ENCODE results near the gene PUS3.
"Not testable (repeated sequence)": the region's sequence is repeated elsewhere in the genome, so short reads cannot be mapped to it uniquely, and the experiment has no call there.

The PUS3 gene

DNA sequence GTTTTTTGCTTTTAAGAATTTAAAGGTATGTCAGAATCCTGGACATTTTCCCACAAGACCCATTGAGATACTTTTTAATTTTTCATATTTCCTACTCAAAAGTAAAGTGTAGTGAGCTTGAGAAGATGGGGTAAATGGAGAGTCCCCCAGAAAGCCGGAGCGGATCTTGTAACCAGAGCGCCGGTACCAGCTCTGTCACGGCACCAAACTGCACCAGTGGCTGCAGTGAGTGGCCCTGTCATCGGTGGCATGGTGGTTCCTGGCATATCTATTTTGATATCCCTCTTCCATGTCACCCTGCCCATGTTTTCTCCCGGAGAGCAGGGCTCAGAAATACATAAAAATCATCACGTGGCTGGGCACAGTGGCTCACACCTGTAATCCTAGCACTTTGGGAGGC is 20.6 kb upstream of the PUS3 start:
- H3K9me3 ChIP-seq (ENCODE audit: insufficient read depth, low read length): no peaks in the 10 kb centered on the region
- peaks cover 4% of the 10 kb centered on the region for H3K4me1 ChIP-seq (ENCODE audit: insufficient read depth, insufficient read length)
- DNase-seq (ENCODE audit: low read depth, low spot score): no peak
- no peak overlapping the region for H3K9ac ChIP-seq (ENCODE audit: insufficient read length, low read depth)
- H3K36me3 ChIP-seq (ENCODE audit: insufficient read depth, insufficient read length, low read length): no peaks in the 10 kb centered on the region
- no peak overlapping the region for H3K4me3 ChIP-seq (ENCODE audit: insufficient read length, low read depth)
- TF ChIP-seq ZNF274 (IDR thresholded peaks at IDR 0.05; ENCODE audit: low read depth, low read length) (no peak), YY1 (IDR thresholded peaks at IDR 0.05; ENCODE audit: insufficient read depth, insufficient read length) (no peak)
- H3K27me3 ChIP-seq (ENCODE audit: insufficient read depth, insufficient read length): no peaks in the 10 kb centered on the region

DNA sequence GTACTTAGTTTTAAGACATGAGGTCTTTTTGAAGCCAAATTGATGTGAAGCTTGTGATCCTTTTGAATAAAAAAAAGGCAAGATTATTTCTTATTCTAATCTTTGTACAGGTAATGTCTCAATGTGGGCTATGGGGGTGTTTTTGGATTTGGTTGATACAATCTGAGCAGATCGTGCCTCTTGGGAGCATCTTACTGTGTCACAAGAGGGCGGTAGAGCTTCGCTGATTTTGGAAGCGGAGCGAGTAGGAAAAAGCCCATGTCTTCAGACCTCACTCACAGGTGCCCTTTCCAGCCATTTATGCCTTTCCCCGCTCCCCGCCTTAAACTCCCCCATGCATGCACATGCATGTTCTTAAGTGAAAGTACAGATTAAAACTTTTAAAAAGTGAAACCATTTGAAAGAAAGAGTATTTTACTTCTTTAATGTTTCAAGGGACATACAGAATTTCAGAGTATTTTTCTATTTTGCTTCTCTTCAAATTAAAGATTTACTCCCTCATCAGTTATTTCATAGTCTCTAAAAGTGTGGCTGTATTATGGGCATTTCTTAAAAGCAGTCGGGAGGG is 20.1 kb upstream of the PUS3 start:
- Histone ChIP-seq H3K36me3 (ENCODE audit: insufficient read depth, insufficient read length, low read length) (no peaks in the 10 kb centered on the region), H3K27me3 (ENCODE audit: insufficient read depth, insufficient read length) (no peaks in the 10 kb centered on the region), H3K9ac (ENCODE audit: insufficient read length, low read depth) (no peak overlapping the region), H3K9me3 (ENCODE audit: insufficient read depth, low read length) (no peaks in the 10 kb centered on the region), H3K4me3 (ENCODE audit: insufficient read length, low read depth) (no peak overlapping the region), H3K4me1 (ENCODE audit: insufficient read depth, insufficient read length) (peaks cover 7% of the 10 kb centered on the region)
- TF ChIP-seq SUZ12 (IDR thresholded peaks at IDR 0.05; ENCODE audit: extremely low read depth, insufficient read depth, insufficient read length) (no peak), ZNF274 (IDR thresholded peaks at IDR 0.05; ENCODE audit: low read depth, low read length) (no peak), YY1 (IDR thresholded peaks at IDR 0.05; ENCODE audit: insufficient read depth, insufficient read length) (no peak)
- DNase-seq (ENCODE audit: low read depth, low spot score): peak; percentile 80

DNA sequence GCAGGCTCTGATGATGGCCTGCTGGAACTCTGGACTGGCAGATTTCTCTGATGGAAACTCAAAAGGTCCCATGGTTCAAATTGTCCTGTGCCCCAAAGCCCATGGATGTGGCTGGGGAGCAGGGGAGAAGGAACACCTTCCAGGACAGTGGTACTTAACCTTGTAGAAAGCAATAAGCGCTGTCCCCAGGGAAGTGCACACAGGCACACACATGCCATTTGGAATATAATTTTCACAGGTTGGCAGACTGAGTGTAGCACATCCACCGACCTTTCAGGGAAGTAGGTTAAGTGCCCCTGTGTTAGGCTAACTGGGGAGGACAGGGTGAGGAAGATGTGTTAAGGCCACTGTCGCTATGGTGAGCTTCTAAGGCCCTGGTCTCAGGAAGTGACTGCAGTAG is 19.1 kb upstream of the PUS3 start:
- TF ChIP-seq YY1 (IDR thresholded peaks at IDR 0.05; ENCODE audit: insufficient read depth, insufficient read length) (no peak), SUZ12 (IDR thresholded peaks at IDR 0.05; ENCODE audit: extremely low read depth, insufficient read depth, insufficient read length) (no peak), ZNF274 (IDR thresholded peaks at IDR 0.05; ENCODE audit: low read depth, low read length) (no peak)
- H3K4me1 ChIP-seq (ENCODE audit: insufficient read depth, insufficient read length): peaks cover 7% of the 10 kb centered on the region
- H3K4me3 ChIP-seq (ENCODE audit: insufficient read length, low read depth): no peak overlapping the region
- no peaks in the 10 kb centered on the region for H3K27me3 ChIP-seq (ENCODE audit: insufficient read depth, insufficient read length)
- no peaks in the 10 kb centered on the region for H3K9me3 ChIP-seq (ENCODE audit: insufficient read depth, low read length)
- H3K36me3 ChIP-seq (ENCODE audit: insufficient read depth, insufficient read length, low read length): no peaks in the 10 kb centered on the region
- no peak overlapping the region for H3K9ac ChIP-seq (ENCODE audit: insufficient read length, low read depth)
- no peak for DNase-seq (ENCODE audit: low read depth, low spot score)

DNA sequence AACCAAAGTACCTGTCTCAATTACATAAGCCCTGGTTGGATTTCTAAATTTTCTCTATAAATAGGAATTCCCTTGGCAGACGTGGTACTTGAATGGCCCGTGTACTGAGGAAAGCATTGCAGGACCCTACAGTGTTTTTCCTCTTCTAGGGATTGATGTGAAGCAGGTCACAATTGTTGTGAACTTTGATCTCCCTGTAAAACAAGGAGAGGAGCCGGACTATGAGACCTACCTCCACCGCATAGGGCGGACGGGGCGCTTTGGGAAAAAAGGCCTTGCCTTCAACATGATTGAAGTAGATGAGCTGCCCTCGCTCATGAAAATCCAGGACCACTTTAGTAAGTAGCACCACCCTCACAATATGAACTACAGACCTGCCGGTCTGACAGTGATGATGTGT is 18.0 kb upstream of the PUS3 start:
- no peaks in the 10 kb centered on the region for H3K36me3 ChIP-seq (ENCODE audit: insufficient read depth, insufficient read length, low read length)
- H3K9ac ChIP-seq (ENCODE audit: insufficient read length, low read depth): no peak overlapping the region
- H3K9me3 ChIP-seq (ENCODE audit: insufficient read depth, low read length): no peaks in the 10 kb centered on the region
- H3K27me3 ChIP-seq (ENCODE audit: insufficient read depth, insufficient read length): no peaks in the 10 kb centered on the region
- DNase-seq (ENCODE audit: low read depth, low spot score): no peak
- H3K4me3 ChIP-seq (ENCODE audit: insufficient read length, low read depth): no peak overlapping the region
- TF ChIP-seq YY1 (IDR thresholded peaks at IDR 0.05; ENCODE audit: insufficient read depth, insufficient read length) (no peak), SUZ12 (IDR thresholded peaks at IDR 0.05; ENCODE audit: extremely low read depth, insufficient read depth, insufficient read length) (no peak), ZNF274 (IDR thresholded peaks at IDR 0.05; ENCODE audit: low read depth, low read length) (no peak)
- peaks cover 7% of the 10 kb centered on the region for H3K4me1 ChIP-seq (ENCODE audit: insufficient read depth, insufficient read length)

DNA sequence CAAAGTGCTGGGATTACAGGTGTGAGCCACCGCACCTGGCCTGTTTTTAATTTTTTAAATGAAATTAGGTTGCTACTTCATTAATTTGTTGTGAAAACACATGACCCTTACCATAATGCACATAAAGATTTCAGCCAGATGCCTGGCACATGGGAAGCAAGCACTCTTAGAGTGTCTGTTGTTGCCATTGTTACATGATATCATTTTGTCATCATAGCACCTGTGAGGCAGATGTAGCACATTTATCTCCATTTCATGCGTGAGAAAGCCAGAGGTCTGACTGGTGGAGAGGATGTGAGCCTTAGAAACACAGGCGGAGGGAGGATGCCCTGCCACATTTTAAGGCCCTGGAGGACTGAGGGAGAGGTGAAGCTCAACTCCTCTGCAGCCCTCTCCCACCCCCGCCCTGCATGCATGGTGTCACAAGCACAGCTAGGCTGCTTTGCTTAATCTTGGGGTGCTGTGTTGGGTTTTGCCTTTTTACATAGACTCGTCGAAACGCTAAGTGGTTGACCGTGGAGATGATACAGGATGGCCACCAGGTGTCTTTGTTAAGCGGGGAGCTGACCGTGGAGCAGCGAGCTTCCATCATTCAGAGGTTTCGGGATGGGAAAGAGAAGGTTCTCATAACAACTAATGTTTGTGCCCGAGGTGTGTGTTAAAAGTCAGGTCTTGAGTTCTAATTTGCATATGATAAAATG is 15.3 kb upstream of the PUS3 start:
- no peak overlapping the region for H3K4me3 ChIP-seq (ENCODE audit: insufficient read length, low read depth)
- H3K9ac ChIP-seq (ENCODE audit: insufficient read length, low read depth): no peak overlapping the region
- peaks cover 3% of the 10 kb centered on the region for H3K4me1 ChIP-seq (ENCODE audit: insufficient read depth, insufficient read length)
- H3K36me3 ChIP-seq (ENCODE audit: insufficient read depth, insufficient read length, low read length): no peaks in the 10 kb centered on the region
- DNase-seq (ENCODE audit: low read depth, low spot score): no peak
- no peaks in the 10 kb centered on the region for H3K9me3 ChIP-seq (ENCODE audit: insufficient read depth, low read length)
- H3K27me3 ChIP-seq (ENCODE audit: insufficient read depth, insufficient read length): no peaks in the 10 kb centered on the region
- TF ChIP-seq YY1 (IDR thresholded peaks at IDR 0.05; ENCODE audit: insufficient read depth, insufficient read length) (no peak), ZNF274 (IDR thresholded peaks at IDR 0.05; ENCODE audit: low read depth, low read length) (no peak), SUZ12 (IDR thresholded peaks at IDR 0.05; ENCODE audit: extremely low read depth, insufficient read depth, insufficient read length) (no peak)

DNA sequence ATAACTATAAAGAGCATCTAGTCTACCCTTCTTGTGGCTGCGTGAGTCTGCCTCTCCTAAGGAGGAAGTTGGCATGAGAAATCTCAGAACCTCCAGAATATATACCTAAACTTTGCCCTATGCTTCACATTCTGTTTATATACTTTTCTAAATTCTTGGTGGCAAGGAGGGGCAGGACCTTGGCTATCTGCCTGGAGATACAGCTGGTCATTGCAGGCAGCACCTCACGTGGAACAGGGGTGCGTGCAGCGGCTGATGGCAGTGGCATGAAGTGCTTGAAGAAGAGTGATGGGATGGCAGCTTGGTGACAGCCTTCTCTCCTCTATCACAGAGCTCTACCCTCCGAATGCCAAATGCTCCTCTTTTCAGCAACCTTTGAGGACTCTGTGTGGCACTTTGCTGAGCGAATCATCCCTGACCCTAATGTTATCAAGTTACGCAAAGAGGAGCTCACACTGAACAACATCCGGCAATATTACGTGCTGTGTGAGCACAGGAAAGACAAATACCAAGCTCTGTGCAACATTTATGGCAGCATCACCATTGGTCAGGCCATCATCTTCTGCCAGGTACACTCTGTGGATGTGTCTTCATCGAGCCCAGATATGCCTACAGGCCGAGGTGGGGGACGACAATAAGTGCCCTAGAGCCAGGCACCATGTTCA is 13.8 kb upstream of the PUS3 start:
- Histone ChIP-seq H3K4me3 (ENCODE audit: insufficient read length, low read depth) (no peak overlapping the region), H3K4me1 (ENCODE audit: insufficient read depth, insufficient read length) (peaks cover 3% of the 10 kb centered on the region), H3K9me3 (ENCODE audit: insufficient read depth, low read length) (no peaks in the 10 kb centered on the region), H3K36me3 (ENCODE audit: insufficient read depth, insufficient read length, low read length) (no peaks in the 10 kb centered on the region), H3K9ac (ENCODE audit: insufficient read length, low read depth) (no peak overlapping the region), H3K27me3 (ENCODE audit: insufficient read depth, insufficient read length) (no peaks in the 10 kb centered on the region)
- DNase-seq (ENCODE audit: low read depth, low spot score): no peak
- TF ChIP-seq SUZ12 (IDR thresholded peaks at IDR 0.05; ENCODE audit: extremely low read depth, insufficient read depth, insufficient read length) (no peak), ZNF274 (IDR thresholded peaks at IDR 0.05; ENCODE audit: low read depth, low read length) (no peak), YY1 (IDR thresholded peaks at IDR 0.05; ENCODE audit: insufficient read depth, insufficient read length) (no peak)

DNA sequence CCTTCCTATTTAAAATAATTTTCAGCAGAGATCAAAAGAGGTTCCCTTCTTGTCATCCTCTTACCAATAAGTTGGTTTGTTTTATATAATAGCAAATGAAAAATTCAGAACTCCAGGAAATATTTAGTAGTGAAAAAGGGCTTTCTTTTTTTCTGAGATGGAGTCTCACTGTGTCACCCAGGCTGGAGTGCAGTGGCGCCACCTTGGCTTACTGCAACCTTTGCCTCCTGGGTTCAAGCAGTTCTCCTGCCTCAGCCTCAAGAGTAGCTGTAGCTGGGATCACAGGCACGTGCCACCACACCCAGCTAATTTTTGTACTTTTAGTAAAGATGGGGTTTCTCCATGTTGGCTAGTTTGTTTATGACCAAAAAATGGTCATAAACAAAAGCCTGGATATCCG is 11.6 kb upstream of the PUS3 start:
- not testable (repeated sequence) for H3K27me3 ChIP-seq (ENCODE audit: insufficient read depth, insufficient read length); H3K4me1 ChIP-seq (ENCODE audit: insufficient read depth, insufficient read length); DNase-seq (ENCODE audit: low read depth, low spot score); H3K9ac ChIP-seq (ENCODE audit: insufficient read length, low read depth); H3K4me3 ChIP-seq (ENCODE audit: insufficient read length, low read depth); H3K9me3 ChIP-seq (ENCODE audit: insufficient read depth, low read length); H3K36me3 ChIP-seq (ENCODE audit: insufficient read depth, insufficient read length, low read length)

All from NT2/D1 (cell line).